ENCODE results near the gene TNFRSF12A.
"Not testable (repeated sequence)": the region's sequence is repeated elsewhere in the genome, so short reads cannot be mapped to it uniquely, and the experiment has no call there.

- not testable (repeated sequence) for TF ChIP-seq ESRRA (CRISPR knock-in tag; IDR thresholded peaks at IDR 0.05; ENCODE audit: borderline replicate concordance); CTCF (IDR thresholded peaks at IDR 0.05); TEAD1 (CRISPR knock-in tag; IDR thresholded peaks at IDR 0.05); CREM (CRISPR knock-in tag; IDR thresholded peaks at IDR 0.05); MAX (CRISPR knock-in tag; IDR thresholded peaks at IDR 0.05); ATF1 (CRISPR knock-in tag; IDR thresholded peaks at IDR 0.05); ZNF121 (CRISPR knock-in tag; IDR thresholded peaks at IDR 0.05); CREB1 (CRISPR knock-in tag; IDR thresholded peaks at IDR 0.05); STAT6 (CRISPR knock-in tag; conservative IDR thresholded peaks at IDR 0.05; ENCODE audit: low read depth)
Observed at GRCh38 chr16:3069146-3069545, 49.0 kb downstream of the TNFRSF12A start.
